SK-N-SH treated with all-trans-retinoic acid at 6 μM for 48 hours (cell line): Measurements from ENCODE around the gene KRT71.

Experiments
- ATAC-seq: fragments of 200-7000 bp; cut with Tn5 transposase; 3 replicates; pipeline ENCODE4 v1.9.1; 2020; ENCODE audit warnings: mild to moderate bottlenecking, moderate library complexity
- ARNTL ChIP-seq: fragments of 450-650 bp; formaldehyde crosslinking; IDR thresholded peaks from 2 replicates; pipeline ENCODE4 v1.5.0; 2020; ENCODE audit warnings: low read depth, mild to moderate bottlenecking, moderate library complexity, borderline replicate concordance
- BACH2 ChIP-seq: fragments of 250-450 bp; sonication (Bioruptor Pico); IDR thresholded peaks from 2 replicates; pipeline ENCODE4 v1.9.0; 2021; ENCODE audit warnings: mild to moderate bottlenecking, borderline replicate concordance
- CREB5 ChIP-seq: fragments of 250-450 bp; sonication (Bioruptor Pico); IDR thresholded peaks from 2 replicates; pipeline ENCODE4 v1.5.1; 2020; ENCODE audit warnings: low read depth, mild to moderate bottlenecking, moderate library complexity
- CSRNP3 ChIP-seq: fragments of 250-450 bp; sonication (Bioruptor Pico); IDR thresholded peaks from 2 replicates; pipeline ENCODE4 v1.5.1; 2021; ENCODE audit warnings: mild to moderate bottlenecking, moderate library complexity
- ESRRG ChIP-seq: fragments of 250-450 bp; sonication (Bioruptor Pico); IDR thresholded peaks from 2 replicates; pipeline ENCODE4 v1.6.1; 2021; ENCODE audit warnings: mild to moderate bottlenecking
- GLIS3 ChIP-seq: fragments of 250-450 bp; sonication (Bioruptor Pico); IDR thresholded peaks from 2 replicates; pipeline ENCODE4 v1.5.0; 2020; ENCODE audit warnings: mild to moderate bottlenecking, moderate library complexity
- ISL1 ChIP-seq: fragments of 250-450 bp; sonication (Bioruptor Pico); IDR thresholded peaks from 2 replicates; pipeline ENCODE4 v2.1.2; 2022; ENCODE audit warnings: mild to moderate bottlenecking, moderate library complexity
- OSR1 ChIP-seq: fragments of 250-450 bp; sonication (Bioruptor Pico); IDR thresholded peaks from 2 replicates; pipeline ENCODE4 v1.8.0; 2022; ENCODE audit warnings: moderate library complexity, mild to moderate bottlenecking, inconsistent platforms
- PATZ1 ChIP-seq: fragments of 250-450 bp; sonication (Bioruptor Pico); IDR thresholded peaks from 2 replicates; pipeline ENCODE4 v1.8.0; 2020; ENCODE audit warnings: mild to moderate bottlenecking, moderate library complexity, borderline replicate concordance
- POU6F1 ChIP-seq: fragments of 250-450 bp; sonication (Bioruptor Pico); IDR thresholded peaks from 2 replicates; pipeline ENCODE4 v1.8.0; 2021; ENCODE audit warnings: low read depth, mild to moderate bottlenecking, moderate library complexity, borderline replicate concordance
- PPARA ChIP-seq: fragments of 250-450 bp; sonication (Bioruptor Pico); IDR thresholded peaks from 2 replicates; pipeline ENCODE4 v1.5.0; 2020; ENCODE audit warnings: mild to moderate bottlenecking, borderline replicate concordance
- RARB ChIP-seq: fragments of 250-450 bp; sonication (Bioruptor Pico); IDR thresholded peaks from 2 replicates; pipeline ENCODE4 v1.8.0; 2021; ENCODE audit warnings: mild to moderate bottlenecking, moderate library complexity
- TCF4 ChIP-seq: fragments of 250-450 bp; sonication (Bioruptor Pico); IDR thresholded peaks from 2 replicates; pipeline ENCODE4 v1.8.0; 2021; ENCODE audit warnings: mild to moderate bottlenecking, moderate library complexity, borderline replicate concordance
- TSHZ2 ChIP-seq: fragments of 250-450 bp; sonication (Bioruptor Pico); IDR thresholded peaks from 2 replicates; pipeline ENCODE4 v1.5.0; 2020; ENCODE audit warnings: mild to moderate bottlenecking, moderate library complexity
- ZC3H10 ChIP-seq: fragments of 250-450 bp; sonication (Bioruptor Pico); IDR thresholded peaks from 2 replicates; pipeline ENCODE4 v1.5.1; 2021; ENCODE audit warnings: mild to moderate bottlenecking, moderate library complexity
- ZFP3 ChIP-seq: fragments of 250-450 bp; sonication (Bioruptor Pico); IDR thresholded peaks from 2 replicates; pipeline ENCODE4 v1.5.0; 2020; ENCODE audit warnings: mild to moderate bottlenecking, moderate library complexity
- ZFP30 ChIP-seq: fragments of 450-650 bp; formaldehyde crosslinking; IDR thresholded peaks from 2 replicates; pipeline ENCODE4 v1.5.0; 2022; ENCODE audit warnings: mild to moderate bottlenecking, moderate library complexity
- ZNF565 ChIP-seq: fragments of 450-650 bp; formaldehyde crosslinking; conservative IDR thresholded peaks from 2 replicates; pipeline ENCODE4 v1.5.0; 2020; ENCODE audit warnings: low read depth, mild to moderate bottlenecking, moderate library complexity
- ZNF70 ChIP-seq: fragments of 450-650 bp; formaldehyde crosslinking; IDR thresholded peaks from 2 replicates; pipeline ENCODE4 v1.5.0; 2020; ENCODE audit warnings: mild to moderate bottlenecking, moderate library complexity

KRT71 gene

GRCh38 chr12:52539821-52540173, 13.1 kb downstream of the KRT71 start:
- no peak for ATAC-seq
- TF ChIP-seq TSHZ2 (CRISPR knock-in tag) (no peak), PPARA (CRISPR knock-in tag) (no peak), ZNF70 (no peak), GLIS3 (CRISPR knock-in tag) (no peak), CSRNP3 (CRISPR knock-in tag) (no peak), OSR1 (CRISPR knock-in tag) (no peak), ESRRG (CRISPR knock-in tag) (no peak), ZFP30 (CRISPR knock-in tag) (no peak), BACH2 (CRISPR knock-in tag) (no peak), PATZ1 (CRISPR knock-in tag) (no peak), ARNTL (CRISPR knock-in tag) (no peak), POU6F1 (CRISPR knock-in tag) (no peak), ZNF565 (CRISPR knock-in tag) (no peak), TCF4 (CRISPR knock-in tag) (no peak), ZC3H10 (CRISPR knock-in tag) (no peak)

- no peak for ATAC-seq
- TF ChIP-seq BACH2 (CRISPR knock-in tag) (no peak), ARNTL (CRISPR knock-in tag) (no peak), TCF4 (CRISPR knock-in tag) (no peak), ESRRG (CRISPR knock-in tag) (no peak), TSHZ2 (CRISPR knock-in tag) (no peak), ZFP30 (CRISPR knock-in tag) (no peak), RARB (CRISPR knock-in tag) (no peak), PPARA (CRISPR knock-in tag) (no peak), ZNF70 (no peak), POU6F1 (CRISPR knock-in tag) (no peak), ZNF565 (CRISPR knock-in tag) (no peak), CSRNP3 (CRISPR knock-in tag) (no peak), GLIS3 (CRISPR knock-in tag) (no peak), CREB5 (no peak), ZFP3 (CRISPR knock-in tag) (no peak), OSR1 (CRISPR knock-in tag) (no peak), ISL1 (CRISPR knock-in tag) (no peak)
Observed at GRCh38 chr12:52539083-52539820, 13.7 kb downstream of the KRT71 start.
